ENCODE data around the gene THRA. TPM values are rescaled to one million over a fixed set of nuclear protein-coding genes. Genes with fewer than 3 reads are reported as not detected.

The THRA gene
- total RNA-seq, 1 experiment from 2014 or later, result 16.3 TPM

DNA sequence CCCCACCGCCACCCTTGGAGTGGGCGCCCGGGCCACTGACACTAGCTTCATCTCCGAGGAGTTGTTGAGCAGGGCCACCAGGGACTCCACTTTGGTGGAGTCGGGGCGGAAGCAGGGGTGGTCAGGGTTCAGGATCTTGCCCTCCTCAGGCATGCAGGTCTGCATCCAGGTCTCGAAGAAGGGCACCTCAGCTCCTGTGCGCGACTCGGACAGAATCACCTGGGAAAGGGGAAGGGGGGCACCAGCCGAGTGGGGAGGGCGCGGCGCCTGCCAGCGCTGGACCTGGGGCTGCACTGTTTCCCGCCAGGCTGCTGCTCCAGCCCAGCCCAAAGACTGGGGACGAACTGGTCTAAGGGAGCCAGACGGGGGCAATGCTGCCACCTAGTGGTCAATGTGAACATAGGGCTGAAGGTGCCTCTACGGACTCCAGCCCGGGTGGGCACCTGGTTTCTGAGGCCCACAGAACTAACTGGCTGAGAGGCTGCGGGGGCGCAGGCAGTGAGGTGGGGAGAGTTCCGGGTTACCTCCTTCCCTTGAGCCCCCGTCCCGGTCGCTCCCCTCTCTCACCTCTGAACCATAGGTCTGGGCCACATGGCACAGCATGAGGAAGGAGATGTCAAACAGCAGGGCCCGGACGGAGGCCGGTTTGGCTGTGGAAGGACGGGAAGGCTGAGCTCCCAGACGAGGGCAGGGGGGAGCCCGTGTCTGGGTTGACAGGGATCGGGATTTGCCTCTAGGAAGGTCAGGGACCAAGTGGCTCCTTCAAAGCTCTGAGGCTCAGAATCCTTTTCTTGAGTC is 35.8 kb upstream of the THRA start:
- peak; percentile 77 for DNase-seq (ENCODE audit: low read depth)

DNA sequence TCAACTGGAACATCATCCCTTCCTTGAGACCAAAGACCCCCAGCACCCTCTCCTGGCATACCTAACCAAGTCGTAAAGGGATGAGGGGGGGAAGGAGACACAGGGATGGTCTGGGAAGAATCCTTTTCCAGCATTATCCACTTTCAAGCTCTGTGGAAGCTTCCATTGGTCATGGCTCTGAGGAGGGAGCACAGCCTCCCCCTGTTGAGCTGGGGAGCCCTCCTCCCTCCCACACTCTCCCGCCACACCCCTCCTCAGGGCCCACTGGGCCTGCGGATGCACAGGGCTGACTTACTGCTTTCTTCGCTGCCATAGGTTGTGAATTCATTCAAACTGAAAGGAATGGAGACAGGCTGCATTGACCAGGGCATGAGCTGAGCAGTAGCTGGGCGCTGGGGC is 35.2 kb upstream of the THRA start:
- no peak for DNase-seq (ENCODE audit: low read depth)

DNA sequence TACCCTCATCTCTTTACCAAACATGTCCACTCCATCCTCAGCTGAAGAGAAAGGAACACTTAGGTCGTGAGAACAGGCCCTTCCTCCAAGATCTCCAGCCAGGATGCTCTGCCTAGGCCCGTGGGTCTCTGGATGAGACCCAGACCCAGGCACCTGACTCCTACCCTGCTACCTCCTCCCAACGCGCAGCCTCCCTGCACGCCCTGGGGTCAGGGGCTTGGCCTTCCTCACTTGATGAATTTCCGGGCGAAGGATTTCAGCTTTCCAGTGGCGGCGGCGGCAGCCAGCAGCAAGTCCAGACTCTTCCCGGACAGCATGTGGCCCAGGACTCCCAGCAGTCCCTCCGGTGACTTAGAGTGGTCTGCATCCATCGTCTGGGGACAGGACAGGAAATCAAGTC is 34.2 kb upstream of the THRA start:
- DNase-seq (ENCODE audit: low read depth), result no peak

DNA sequence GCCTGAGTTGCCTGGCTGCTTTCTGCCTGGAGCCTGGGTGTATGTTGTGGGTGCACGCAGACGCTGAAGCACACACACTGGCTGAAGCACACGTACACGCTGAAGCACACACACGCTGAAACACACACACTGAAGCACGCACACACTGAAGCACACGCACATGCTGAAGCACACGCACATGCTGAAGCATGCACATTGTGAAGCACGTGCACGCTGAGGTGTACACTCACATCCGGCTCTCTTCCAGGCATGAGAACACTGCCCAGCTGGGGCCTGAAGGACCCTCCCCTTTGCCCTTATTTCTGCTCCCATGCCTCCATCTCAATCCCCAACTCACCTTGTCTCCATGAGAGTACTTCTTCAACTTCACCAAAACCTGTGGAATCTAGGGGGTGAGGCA is 31.1 kb upstream of the THRA start:
- no peak for DNase-seq (ENCODE audit: low read depth)

DNA sequence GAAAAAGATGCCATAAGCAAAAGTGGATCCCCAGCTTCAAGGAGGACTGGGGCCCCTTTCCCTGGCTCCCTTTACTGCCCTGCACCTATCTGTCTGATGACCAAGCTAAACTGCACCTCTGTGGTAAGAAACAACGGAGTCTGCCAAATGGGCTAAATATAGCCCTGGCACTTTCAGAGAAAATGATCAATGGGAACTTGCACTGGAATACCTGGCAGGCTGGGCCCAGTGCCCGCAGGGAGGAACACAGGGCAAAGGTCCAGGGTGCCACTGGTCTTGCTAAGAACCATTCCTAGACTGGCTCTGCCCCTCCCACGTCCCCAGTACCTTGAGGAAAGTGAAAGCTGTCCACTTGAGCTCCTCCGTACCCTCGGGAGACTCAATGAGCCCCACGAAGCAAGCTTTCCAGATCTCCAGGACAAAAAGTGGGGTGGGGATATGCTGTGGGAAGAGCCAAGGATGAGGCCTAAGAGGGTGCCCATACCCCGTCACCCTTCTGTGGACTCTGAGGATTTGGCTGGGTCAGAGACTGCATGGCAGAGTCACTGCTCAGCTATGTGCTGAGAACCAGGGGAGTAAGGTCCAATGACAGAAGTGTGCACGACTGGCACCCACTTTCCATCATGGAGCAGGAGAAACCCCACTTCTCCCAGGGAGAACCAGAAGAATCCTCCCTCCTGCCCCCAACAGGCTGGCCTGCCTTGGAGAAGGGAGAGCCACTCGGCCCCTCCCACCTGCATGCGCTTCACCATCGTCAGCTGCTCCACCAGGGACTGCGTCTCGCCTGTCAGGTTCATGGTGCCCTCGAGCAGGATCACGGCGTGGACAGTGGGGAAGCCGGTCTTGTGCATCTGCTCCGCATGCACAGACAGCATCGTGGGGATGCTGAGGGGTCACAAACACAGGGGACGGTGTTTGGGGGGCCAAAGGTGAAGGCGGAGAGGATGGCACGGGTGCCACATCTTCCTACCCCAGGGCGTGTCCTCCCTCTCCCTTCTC is 30.1 kb upstream of the THRA start:
- no peak for DNase-seq (ENCODE audit: low read depth)

DNA sequence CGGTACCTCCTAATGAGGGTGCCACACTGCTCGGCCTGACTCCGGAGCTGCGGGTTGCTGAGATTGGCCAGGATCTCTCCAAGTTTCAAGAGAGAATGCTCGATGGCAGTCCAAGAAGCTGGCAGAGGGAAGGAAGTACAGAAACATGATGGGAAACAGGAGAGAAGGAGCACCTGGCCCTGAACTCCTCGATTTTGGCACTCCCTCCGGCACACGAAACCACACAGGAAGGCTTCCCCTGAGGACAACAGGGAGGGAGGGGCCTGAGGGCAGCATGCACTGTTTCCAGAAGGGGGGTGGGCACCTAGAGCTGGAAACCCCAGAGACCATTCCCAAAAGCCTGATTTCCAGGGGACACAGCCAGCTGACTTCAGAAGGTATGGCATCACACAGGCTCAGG is 29.4 kb upstream of the THRA start:
- DNase-seq (ENCODE audit: low read depth), result no peak

DNA sequence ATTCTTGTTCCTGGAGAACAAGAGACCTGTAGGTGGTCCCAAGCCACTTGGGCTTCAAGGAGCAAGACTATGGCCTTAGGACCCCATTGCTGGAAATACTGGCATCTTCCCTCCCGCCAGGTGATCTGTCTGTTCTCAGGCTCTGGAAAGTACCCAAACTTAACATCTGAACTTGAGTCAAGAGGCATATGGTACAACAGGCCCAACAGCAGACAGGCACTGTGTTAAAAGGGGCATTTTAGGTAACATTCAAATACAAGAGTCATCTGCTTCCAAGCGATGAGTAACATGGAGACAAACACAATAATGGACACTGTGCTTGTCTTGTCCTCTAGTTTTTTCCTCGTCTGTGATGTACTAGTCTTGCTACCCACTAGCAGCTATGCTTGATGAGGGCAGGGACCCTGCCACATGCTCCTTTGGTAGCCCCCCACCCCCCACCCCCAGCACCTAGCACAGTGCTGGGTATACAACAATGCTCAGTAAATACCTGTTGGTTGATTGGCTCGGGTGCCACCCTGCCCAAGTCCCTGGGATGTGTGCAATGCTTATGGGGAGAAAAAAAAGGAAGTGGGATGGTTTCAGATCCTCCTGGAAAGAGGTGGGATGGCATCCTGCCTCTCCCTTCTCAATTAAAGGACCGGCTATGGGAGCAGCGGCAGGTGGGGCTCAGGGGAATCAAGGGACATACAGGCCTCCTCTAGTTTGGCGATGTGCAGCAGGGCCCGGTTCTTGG is 28.2 kb upstream of the THRA start:
- no peak for DNase-seq (ENCODE audit: low read depth)

DNA sequence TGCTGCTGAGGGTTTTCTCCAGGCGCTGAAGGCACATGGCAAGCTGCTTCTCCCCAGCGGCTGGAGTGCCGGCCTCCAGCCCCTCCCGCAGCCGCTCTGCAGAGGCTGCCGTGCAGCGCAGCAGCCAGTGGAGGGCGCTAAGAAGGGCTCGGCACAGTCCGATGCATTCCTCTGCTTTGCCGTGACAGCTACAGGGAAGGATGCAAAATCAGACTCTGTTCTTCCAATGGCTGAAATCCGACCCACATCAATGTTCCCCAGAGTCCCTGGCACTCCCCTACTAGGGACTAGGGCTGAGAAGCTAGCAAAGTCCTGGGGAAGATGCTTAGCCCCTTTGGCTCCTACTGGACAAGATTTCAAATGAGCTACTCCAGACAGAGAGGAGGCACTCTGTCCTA is 27.6 kb upstream of the THRA start:
- no peak for DNase-seq (ENCODE audit: low read depth)

DNA sequence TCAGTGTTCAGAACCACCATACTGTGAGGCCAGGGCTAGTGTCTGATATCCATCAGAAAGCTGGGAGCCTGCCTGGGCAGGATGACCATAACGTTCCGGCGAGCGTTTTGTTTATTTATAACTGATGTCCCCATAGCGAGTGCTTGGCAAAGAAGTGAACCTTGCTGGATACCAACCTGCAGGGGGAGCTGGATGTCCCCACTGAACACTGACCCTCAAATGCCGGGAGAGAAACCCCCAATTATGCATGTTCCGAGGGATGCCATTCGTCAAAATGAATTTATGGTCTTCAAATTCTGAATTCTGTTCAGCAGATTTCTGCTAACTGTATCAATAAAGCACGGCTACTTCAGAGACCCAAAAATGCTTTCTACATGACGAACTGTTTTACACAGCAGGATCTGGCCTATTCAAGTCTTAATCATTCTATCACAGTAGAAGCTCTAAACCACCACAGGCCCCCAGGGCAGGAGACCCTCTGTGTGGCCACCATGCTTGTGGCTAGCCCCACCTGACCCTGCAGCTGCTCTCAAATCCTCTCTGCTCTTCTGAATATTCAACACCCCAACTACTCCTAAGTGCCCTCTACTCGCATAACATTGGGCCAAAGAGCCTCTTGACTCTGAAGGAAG is 23.8 kb upstream of the THRA start:
- peak; percentile 73 for DNase-seq (ENCODE audit: low read depth)

DNA sequence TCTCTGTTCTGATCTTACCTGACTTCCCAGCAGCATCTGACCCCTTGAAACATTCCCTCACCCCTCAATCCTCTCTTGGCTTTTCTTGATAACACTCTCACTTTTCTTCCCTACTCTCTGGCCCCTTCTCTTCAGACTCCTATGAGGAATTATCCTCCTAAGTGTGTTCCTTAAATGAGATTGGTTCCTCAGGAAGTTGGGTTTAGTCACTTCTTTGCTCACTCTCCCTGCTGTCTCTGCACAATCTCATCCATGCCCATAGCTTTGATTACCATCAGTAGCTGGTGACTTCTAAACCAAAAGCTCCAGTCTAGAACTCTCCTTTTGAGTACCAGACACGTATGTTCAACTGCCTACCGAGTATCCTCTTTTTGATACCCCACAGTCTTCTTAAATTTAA is 21.6 kb upstream of the THRA start:
- DNase-seq (ENCODE audit: low read depth), result no peak

DNA sequence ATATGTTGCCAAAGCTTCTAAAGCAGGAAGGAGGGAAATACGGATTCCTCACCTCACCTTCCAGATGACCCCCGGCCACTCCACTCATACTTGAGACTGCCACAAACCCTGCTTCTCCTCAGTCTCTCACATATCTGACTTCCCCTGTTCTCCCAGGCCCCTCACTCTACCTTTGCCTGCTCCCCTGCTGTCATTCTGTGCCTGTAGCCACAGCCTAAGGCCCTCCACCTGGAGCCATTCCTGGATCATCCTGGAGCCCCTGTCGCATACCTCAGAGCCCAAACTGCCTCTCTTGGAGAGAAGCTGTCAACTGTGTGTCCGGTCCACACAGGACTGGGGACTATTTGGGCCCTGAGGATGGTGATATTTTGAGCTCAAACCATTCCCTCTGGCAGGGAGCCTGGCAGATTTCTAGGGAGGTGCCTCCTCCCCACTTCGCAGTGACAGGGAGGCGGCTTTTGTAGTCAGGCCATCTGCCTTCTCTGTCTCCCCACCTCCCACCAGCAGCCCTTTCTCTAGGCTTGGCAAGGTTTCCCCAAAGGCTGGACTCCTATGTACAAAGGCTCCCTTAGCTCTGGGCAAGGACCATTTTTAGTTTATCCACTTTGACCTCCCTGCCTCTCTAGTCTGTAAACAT is 6.3 kb upstream of the THRA start:
- DNase-seq (ENCODE audit: low read depth), result no peak

DNA sequence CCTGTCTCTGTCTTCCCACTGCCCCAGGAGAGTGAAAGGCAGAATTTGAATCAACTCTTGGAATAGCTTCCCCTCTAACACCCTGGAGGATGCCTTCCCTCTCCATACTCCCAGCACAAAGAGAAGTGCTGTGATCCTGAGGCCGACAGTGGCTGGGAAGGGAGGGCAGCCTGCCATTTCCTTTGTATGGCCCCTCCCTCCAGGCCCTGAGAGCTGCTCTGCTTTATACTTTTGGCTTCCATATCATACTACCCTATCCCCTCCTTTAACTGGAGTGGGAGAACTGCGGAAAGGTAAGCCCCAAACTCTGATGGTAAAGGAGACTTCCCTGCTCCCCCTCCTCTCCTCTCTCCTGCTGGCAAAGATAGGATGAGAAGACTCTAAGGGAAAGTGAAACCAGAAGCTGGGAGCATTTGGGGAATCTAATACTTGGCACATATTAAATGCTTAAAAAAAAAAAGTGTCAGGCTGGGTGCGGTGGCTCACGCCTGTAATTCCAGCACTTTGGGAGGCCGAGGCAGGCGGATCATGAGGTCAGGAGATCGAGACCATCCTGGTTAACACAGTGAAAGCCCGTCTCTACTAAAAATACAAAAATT is 4.5 kb upstream of the THRA start:
- peak; percentile 63 for DNase-seq (ENCODE audit: low read depth)

DNA sequence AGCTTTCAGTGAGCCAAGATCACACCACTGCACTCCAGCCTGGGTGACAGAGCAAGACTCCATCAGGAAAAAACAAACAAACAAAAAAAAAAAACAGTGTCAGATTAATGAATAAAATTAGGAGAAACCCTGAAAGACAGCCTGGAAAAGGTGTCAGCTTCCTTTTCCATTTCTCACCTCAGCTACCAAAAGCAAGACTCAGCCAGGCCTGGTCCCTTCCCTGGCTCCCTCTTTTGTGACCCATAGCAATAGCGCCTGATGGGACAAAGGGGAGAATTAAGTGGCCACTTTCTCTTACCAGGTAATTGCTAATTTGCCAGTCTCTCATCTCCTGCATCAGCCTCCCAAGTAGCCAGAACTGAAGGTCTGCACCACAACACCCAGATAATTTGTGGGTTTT is 3.9 kb upstream of the THRA start:
- DNase-seq (ENCODE audit: low read depth), result no peak

DNA sequence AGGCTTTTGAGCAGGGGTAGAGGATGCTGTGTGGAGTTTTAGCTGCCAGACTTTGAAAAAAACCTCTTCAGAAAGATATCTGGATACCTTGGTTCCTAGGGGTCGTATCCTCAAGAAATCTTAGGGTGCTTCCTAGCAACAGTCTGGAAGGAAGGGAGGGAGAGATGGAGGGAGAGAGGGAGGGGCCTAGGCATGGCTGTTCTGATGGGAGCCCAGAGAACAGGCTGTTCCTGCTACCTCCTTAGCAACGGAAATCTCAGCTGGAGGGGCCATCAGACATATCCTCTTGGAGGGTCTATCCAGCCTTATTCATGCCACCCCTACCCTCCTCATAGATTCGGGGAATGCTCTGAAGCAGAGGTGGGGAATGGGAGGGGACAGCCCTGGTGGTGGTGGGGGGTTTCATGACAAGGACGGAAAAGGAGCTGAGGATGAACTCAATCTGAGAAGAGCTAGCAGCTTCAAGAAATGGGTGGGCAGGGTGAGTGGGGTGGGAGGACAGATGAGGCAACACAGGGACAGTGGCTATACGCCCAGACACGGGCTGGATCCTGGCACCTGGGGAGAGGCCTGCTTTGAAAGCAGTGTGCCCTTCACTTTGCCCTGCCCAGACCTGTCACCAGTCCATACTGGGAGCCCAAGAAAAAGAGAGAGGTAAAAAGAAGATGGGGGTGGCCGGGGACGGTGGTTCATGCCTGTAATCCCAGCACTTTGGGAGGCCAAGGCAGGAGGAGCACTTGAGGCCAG is 2.9 kb upstream of the THRA start:
- DNase-seq (ENCODE audit: low read depth), result no peak

DNA sequence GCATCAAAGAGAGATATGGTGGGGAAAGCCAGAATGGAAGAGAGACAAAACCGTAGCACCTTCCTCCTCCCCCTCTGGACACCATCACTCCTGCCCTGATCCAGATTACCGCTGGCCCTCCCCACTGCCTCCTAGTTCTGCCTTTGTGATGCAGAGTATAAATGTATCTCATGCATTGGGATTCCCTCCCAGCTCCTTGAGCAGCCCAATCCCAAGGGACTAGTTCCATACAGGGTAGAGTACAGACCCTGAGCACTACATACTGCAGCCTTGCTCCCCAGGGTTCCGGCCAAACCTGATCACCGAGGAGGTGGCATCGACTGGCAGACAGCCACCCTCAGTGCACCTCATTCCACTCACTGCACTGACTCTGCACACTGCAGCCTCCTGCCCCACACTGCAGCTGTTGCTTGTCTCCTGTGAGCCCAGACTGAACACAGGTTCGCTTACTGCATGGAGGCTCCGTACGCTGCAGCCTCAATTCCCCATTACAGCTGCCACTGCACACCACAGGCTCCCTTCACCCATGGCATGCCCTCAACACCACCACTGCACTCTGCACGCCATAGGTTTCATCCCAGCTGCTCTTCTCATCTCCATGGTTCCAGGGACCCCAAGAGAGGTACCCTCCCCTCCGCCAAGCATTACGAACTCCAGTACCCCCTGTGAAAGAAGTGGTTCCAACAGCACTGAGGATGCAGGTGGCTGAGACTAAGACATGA is 1.7 kb upstream of the THRA start:
- DNase-seq (ENCODE audit: low read depth), result no peak

DNA sequence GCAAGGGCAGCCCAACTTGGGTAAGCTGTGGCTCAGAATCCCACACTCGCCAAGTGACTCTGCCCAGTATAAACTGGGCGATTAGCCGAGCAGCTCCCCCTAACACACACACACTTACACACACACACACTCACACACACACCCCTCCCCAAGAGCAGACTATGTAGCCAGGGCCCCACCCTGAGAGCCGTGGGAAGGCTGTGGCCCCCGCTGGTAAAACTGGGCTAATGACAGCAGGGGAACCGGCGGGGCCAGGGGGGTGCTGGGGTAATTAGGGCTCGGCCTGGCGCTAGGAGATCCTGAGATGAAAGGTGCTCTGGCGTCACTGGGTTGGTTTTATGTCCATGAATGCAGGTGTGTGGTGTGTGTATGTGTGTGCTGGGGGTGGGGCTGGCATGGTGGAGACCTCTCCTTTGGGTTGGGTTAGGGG is 1.1 kb upstream of the THRA start:
- DNase-seq (ENCODE audit: low read depth), result no peak

DNA sequence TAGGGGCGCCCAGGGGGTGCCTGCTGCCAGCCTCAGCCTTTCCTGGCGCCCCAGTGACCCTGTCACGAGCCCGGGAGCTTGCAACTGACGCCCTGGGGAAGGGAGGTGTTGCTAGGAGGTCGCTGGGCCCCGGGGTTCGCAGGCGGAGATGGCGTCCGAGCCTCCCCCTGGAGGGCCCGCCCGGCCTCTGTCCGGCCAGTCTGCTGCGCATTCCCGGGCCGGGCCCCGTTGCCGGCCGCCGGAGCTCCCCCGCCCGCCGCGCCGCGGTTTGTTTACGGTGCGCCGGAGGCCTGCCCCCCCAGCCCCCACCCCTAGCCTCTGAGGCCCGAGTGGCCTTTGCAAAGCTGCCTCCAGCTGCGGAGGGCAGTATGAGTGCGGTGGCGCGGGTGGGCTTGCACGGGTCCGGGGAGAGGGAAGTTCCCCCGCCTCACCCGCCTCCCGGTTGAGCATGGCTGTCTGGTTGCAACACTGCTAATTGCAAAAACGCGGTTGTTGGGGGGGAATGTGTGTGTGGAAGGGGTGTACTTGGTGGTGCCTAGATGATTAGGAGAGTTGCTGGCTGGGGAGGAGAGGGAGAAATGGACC is 514 bp downstream of the THRA start:
- peak; percentile 19 for DNase-seq (ENCODE audit: low read depth)

DNA sequence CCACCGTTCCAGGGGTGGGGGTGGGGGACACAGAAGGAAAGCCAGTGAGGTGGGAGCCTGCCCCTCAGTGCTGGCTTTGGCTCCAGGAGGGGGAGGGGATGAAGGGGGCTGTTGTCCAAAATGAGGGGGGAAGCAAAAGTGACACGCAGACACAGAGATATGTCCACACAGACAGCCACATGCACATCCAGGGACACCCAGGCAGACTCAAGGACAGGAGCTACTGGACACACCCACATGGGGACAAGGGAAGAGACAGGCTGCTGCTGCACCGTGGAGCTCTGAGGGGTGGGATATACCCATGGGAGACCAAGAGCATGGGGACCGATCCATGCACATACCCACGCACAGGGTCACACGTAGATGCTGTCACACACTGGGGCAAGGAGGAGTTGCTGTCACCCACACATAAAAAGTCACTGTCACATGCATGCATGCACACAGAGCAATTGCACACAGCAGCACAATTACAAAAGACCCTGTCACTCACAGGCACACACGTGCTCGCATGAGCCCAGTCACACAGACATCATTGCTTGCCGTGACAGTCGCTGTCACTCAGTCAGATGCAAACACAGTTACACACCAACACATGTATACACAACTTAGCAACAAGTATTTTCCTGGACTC is 1.3 kb downstream of the THRA start:
- DNase-seq (ENCODE audit: low read depth), result no peak
